ENCODE measurements around the gene IFNGR1. TPM values are rescaled to one million over a fixed set of nuclear protein-coding genes. Genes with fewer than 3 reads are reported as not detected.
A peak's percentile ranks its signal among the peaks of the same experiment; 100 is the strongest.
"Not testable (repeated sequence)": the region's sequence is repeated elsewhere in the genome, so short reads cannot be mapped to it uniquely, and the experiment has no call there.

The IFNGR1 gene
- total RNA-seq, 1 donor from 2014 or later = 25.4 TPM

DNA sequence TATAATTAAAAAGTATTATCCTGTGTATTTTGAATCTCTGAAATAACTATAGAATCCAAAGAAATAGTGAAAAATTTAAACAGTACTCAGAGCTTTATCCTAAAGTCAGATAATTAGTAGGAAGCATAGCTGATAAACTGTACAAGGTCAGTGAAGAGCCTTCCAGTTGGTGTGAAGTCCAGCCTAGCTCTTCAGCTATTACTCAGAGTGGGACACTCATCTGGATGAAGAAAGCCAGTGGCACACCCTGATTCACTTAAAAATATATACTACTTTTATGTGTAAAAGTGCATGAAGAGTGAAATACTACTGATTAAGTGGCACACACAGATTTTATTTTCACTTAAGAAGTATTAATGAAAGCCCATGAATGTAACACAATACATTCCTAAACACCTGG lies 3.1 kb downstream of the IFNGR1 start:
- peaks cover 43% of the 10 kb centered on the region for H3K4me1 Mint-ChIP-seq
- H3K27ac Mint-ChIP-seq = peak overlapping the region; percentile 32
- no peaks in the 10 kb centered on the region for H3K27me3 Mint-ChIP-seq (ENCODE audit: low read depth)
- no peak for DNase-seq (ENCODE audit: low spot score in 2 of 2, unreplicated experiment in 2 of 2)
- H3K36me3 Mint-ChIP-seq = peaks cover 9% of the 10 kb centered on the region
- H3K9me3 Mint-ChIP-seq = peaks cover 7% of the 10 kb centered on the region
- TF ChIP-seq, protein P1, sequence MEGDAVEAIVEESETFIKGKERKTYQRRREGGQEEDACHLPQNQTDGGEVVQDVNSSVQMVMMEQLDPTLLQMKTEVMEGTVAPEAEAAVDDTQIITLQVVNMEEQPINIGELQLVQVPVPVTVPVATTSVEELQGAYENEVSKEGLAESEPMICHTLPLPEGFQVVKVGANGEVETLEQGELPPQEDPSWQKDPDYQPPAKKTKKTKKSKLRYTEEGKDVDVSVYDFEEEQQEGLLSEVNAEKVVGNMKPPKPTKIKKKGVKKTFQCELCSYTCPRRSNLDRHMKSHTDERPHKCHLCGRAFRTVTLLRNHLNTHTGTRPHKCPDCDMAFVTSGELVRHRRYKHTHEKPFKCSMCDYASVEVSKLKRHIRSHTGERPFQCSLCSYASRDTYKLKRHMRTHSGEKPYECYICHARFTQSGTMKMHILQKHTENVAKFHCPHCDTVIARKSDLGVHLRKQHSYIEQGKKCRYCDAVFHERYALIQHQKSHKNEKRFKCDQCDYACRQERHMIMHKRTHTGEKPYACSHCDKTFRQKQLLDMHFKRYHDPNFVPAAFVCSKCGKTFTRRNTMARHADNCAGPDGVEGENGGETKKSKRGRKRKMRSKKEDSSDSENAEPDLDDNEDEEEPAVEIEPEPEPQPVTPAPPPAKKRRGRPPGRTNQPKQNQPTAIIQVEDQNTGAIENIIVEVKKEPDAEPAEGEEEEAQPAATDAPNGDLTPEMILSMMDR (IDR thresholded peaks at IDR 0.05; ENCODE audit: unreplicated experiment) = no peak
- peak overlapping the region; percentile 28 for H3K4me3 Mint-ChIP-seq

DNA sequence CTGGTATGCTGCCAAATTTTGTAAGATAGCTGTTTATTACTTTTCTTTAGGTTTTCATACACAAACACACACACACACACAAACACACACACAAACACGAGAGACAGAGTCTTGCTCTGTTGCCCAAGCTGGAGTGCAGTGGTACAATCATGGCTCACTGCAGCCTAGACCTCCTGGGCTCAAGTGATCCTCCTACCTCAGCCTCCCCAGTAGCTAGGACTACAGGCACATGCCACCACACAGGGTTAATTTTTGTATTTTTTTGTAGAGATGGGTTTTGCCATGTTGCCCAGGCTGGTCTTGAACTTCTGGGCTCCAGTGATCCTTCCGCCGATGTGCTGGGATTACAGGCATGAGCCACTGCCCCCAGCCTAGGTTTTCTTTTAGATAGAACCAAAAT lies 3.6 kb downstream of the IFNGR1 start:
- Mint-ChIP-seq H3K36me3 (peaks cover 12% of the 10 kb centered on the region), H3K4me1 (peaks cover 43% of the 10 kb centered on the region)
- H3K27me3 Mint-ChIP-seq (ENCODE audit: low read depth); H3K9me3 Mint-ChIP-seq; H3K4me3 Mint-ChIP-seq; H3K27ac Mint-ChIP-seq; DNase-seq (ENCODE audit: low spot score in 2 of 2, unreplicated experiment in 2 of 2): not testable (repeated sequence)

DNA sequence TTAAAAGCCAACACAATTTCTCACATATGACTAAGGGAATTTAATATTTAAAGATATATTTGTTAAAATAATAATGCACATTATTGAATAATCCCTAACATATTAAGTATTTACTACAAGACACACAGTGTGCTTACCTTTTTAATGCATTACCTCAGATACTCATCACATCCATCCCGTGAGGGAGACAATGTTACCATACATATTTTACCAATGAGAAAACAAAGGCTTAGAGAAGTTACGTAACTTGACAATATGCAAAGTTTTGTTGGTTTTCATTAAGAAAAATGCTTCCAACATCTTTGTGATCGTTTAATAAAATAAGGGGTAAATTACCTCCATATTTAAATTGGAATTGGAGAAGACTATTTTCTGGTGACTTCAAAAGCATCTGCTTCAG lies 4.3 kb downstream of the IFNGR1 start:
- Mint-ChIP-seq H3K36me3 (peaks cover 19% of the 10 kb centered on the region), H3K4me3 (no peak overlapping the region), H3K27ac (no peak overlapping the region), H3K9me3 (peaks cover 16% of the 10 kb centered on the region), H3K27me3 (ENCODE audit: low read depth) (no peaks in the 10 kb centered on the region), H3K4me1 (peaks cover 39% of the 10 kb centered on the region)
- TF ChIP-seq, protein P1 (IDR thresholded peaks at IDR 0.05; ENCODE audit: unreplicated experiment) = no peak
- DNase-seq (ENCODE audit: low spot score in 2 of 2, unreplicated experiment in 2 of 2) = no peak

DNA sequence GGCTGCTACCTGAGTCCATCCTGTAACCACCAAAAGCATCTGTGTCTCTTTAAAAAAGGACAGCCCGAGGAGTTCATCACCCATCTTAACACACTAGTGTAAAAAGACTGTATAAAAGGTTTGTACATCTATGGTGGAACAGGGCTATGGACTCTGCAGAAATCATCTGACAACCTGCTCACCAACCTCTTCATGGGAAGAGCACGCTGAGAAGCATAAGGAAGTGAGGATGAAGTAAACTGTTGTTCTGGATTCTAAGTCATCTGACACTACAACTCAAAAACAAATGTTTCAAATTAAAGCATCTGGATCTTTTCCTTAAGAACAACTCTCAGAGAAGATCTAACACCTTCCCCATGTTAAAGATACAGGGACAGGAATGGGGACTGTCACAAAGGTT lies 5.4 kb downstream of the IFNGR1 start:
- peaks cover 30% of the 10 kb centered on the region for H3K36me3 Mint-ChIP-seq
- peaks cover 34% of the 10 kb centered on the region for H3K4me1 Mint-ChIP-seq
- H3K27ac Mint-ChIP-seq = no peak overlapping the region
- H3K9me3 Mint-ChIP-seq = peaks cover 27% of the 10 kb centered on the region
- no peak overlapping the region for H3K4me3 Mint-ChIP-seq
- TF ChIP-seq, protein P1 (IDR thresholded peaks at IDR 0.05; ENCODE audit: unreplicated experiment) = no peak
- H3K27me3 Mint-ChIP-seq (ENCODE audit: low read depth) = no peaks in the 10 kb centered on the region
- DNase-seq (ENCODE audit: low spot score in 2 of 2, unreplicated experiment in 2 of 2) = no peak

DNA sequence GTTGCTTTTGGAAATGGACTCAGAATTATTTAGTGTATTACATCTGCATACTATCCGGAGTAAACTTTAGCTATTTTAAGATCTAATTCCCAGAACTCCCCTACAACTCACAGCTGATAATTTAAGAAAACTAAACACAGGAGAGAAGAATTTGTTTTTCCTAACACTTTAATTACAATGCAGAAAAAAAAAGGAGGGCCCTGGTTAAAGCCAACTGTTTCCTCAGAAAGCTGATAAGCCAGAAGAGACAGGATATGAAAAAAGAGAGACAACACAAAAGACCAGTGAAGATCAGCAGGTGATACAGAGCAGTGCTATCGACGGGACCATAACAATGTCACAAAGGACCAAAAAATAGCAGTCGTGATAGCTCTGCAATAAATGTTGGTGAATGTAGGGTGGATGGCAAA lies 5.8 kb downstream of the IFNGR1 start:
- H3K36me3 Mint-ChIP-seq = peaks cover 30% of the 10 kb centered on the region
- no peaks in the 10 kb centered on the region for H3K27me3 Mint-ChIP-seq (ENCODE audit: low read depth)
- H3K27ac Mint-ChIP-seq = no peak overlapping the region
- TF ChIP-seq, protein P1 (IDR thresholded peaks at IDR 0.05; ENCODE audit: unreplicated experiment) = no peak
- H3K9me3 Mint-ChIP-seq = peaks cover 27% of the 10 kb centered on the region
- no peak overlapping the region for H3K4me3 Mint-ChIP-seq
- DNase-seq (ENCODE audit: low spot score in 2 of 2, unreplicated experiment in 2 of 2) = no peak
- peaks cover 31% of the 10 kb centered on the region for H3K4me1 Mint-ChIP-seq

DNA sequence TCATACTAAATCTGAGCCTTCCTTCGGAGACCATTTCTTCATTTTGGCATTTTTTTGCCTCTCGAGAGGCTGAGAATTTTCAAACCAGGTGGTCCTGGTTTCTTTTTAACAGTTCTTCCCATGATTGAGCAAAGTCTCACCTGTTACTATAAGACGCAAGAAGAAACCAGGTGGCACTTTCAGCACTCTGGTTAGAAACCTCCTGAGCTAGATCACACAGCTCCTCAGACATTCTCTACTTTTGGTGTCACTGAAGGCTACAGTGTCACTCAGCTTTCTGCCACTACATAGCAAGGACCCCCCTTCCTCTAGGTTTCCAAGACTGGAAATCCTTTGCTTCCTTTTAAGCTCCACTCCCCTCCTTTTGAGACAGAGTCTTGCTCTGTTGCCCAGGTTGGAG lies 7.3 kb downstream of the IFNGR1 start:
- Mint-ChIP-seq H3K4me1 (peaks cover 18% of the 10 kb centered on the region), H3K27me3 (ENCODE audit: low read depth) (no peaks in the 10 kb centered on the region), H3K4me3 (no peak overlapping the region), H3K36me3 (peaks cover 38% of the 10 kb centered on the region), H3K27ac (no peak overlapping the region), H3K9me3 (peaks cover 34% of the 10 kb centered on the region)
- TF ChIP-seq, protein P1 (IDR thresholded peaks at IDR 0.05; ENCODE audit: unreplicated experiment) = no peak
- DNase-seq (ENCODE audit: low spot score in 2 of 2, unreplicated experiment in 2 of 2) = no peak

Data from mesothelial cell of epicardium (in vitro differentiated cells).